AG04450 (cell line): ENCODE measurements around the gene TMEM196. TPM values are rescaled to one million over a fixed set of nuclear protein-coding genes. Genes with fewer than 3 reads are reported as not detected.

Experiments
- CTCF ChIA-PET: fragments of 300-600, 350-600 bp; formaldehyde crosslinking; extraction: SDS; loops from one replicate; lab custom pipeline; 2022; ENCODE audit warnings: antibody characterized with exemption, inconsistent platforms; lab: Charles Lee
- POLR2A ChIA-PET: fragments of 350-600 bp; formaldehyde crosslinking; extraction: SDS; loops from one replicate; lab custom pipeline; 2021; ENCODE audit warnings: antibody characterized with exemption, inconsistent platforms; lab: Yijun Ruan, JAX
- DNase-seq: peaks from one replicate; pipeline ENCODE4 v3.0.0-alpha.2; 2011; ENCODE audit warnings: low read depth, low spot score
- H3K27ac ChIP-seq: one replicate; pipeline ENCODE4 v1.5.1; 2012; ENCODE audit warnings: low read depth, low read length, control low read depth
- H3K27me3 ChIP-seq: one replicate; pipeline ENCODE4 v1.6.0; 2012; ENCODE audit warnings: low read length; ENCODE audit not compliant: control insufficient read depth, insufficient read depth
- H3K4me3 ChIP-seq: 2 replicates; pipeline ENCODE4 v1.5.1; 2011; ENCODE audit warnings: mild to moderate bottlenecking, low read depth, low read length, control low read depth
- H3K9me3 ChIP-seq: 2 replicates; pipeline ENCODE4 v1.5.1; 2012; ENCODE audit warnings: low read length; ENCODE audit not compliant: control insufficient read depth, insufficient read depth
- polyA plus RNA-seq: library from polyadenylated mRNA; depleted of rRNA; stranded (reverse); fragments of >200 nt; gene quantifications from 2 replicates; pipeline ENCODE4 v1.2.3, GENCODE V29; 2011; rRNA removed
- small RNA-seq: library from RNA; depleted of rRNA; stranded (forward); fragments of <200 nt; gene quantifications from one replicate; pipeline ENCODE3, GENCODE V24; 2012; ENCODE audit warnings: low read depth; ENCODE audit not compliant: insufficient read length
- TF ChIP-seq, protein P1 (sequence below): IDR thresholded peaks from 2 replicates; pipeline ENCODE4 v1.5.1; 2011; ENCODE audit warnings: low read depth, low read length, control low read depth, inconsistent platforms

Gene TMEM196
- polyA plus RNA-seq, 1 experiment, result not detected

DNA sequence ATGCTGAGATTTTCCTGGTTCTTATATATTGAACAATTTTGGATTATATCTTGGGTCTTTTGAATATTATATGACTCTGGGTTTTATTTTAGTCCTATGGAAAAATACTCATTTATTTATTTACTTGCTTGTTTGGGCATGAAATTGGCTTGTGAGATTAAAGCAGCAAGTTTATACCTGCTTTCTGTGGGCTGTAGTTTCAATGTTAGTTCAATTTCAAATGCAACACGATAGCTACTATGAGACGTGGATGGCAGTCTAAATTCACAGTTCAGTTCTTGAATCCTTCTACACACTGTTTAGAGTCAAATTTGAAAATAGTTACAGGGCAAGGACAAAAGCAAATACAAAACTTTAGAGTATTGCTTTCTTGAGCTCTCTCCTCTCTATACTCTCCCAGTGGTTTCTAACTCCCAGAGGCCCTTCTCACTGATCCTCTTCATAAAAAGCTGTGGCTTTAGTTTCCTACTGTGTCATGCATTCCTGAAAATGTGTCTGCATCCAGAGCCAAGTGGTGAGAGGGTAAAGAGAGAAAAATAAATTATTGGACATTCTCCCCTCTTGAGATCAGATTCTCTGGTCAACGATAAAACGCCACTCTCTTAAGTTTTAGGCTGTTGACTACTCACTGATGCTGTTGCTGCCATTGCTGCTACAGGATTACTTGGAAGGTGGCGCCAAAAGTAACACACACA, 99.0 kb downstream of the TMEM196 start:
- Histone ChIP-seq H3K9me3 (no peaks in the 10 kb centered on the region), H3K27me3 (no peaks in the 10 kb centered on the region), H3K27ac (no peak overlapping the region), H3K4me3 (no peak overlapping the region)
- TF ChIP-seq, protein P1, sequence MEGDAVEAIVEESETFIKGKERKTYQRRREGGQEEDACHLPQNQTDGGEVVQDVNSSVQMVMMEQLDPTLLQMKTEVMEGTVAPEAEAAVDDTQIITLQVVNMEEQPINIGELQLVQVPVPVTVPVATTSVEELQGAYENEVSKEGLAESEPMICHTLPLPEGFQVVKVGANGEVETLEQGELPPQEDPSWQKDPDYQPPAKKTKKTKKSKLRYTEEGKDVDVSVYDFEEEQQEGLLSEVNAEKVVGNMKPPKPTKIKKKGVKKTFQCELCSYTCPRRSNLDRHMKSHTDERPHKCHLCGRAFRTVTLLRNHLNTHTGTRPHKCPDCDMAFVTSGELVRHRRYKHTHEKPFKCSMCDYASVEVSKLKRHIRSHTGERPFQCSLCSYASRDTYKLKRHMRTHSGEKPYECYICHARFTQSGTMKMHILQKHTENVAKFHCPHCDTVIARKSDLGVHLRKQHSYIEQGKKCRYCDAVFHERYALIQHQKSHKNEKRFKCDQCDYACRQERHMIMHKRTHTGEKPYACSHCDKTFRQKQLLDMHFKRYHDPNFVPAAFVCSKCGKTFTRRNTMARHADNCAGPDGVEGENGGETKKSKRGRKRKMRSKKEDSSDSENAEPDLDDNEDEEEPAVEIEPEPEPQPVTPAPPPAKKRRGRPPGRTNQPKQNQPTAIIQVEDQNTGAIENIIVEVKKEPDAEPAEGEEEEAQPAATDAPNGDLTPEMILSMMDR, result no peak
- ChIA-PET POLR2A (no interaction called here), CTCF (no interaction called here)
- DNase-seq, result no peak

DNA sequence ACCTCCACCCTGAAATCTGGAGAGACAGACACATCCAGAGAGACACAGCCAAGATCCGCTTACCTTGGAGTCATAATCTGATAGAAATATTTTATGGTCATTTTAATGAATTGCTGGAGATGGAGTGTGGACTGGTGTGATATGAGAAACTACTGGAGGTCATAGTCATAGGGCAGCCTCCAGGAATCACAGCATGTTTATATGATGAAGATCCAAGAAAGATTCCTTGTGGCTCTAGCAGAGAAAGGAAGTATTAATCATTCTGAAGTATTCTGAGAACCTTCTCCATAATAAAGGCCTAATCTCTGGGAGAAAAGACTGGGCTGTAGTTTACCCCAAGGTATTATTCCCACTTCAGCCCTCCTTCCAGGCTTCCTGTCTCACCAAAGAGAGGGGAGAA, 102.6 kb downstream of the TMEM196 start:
- Histone ChIP-seq H3K27ac (no peak overlapping the region), H3K9me3 (no peaks in the 10 kb centered on the region), H3K27me3 (no peaks in the 10 kb centered on the region), H3K4me3 (no peak overlapping the region)
- ChIA-PET CTCF (interaction anchor here (1.6 kb wide), 1 partner anchor 1079 kb away, joined by 3 read pairs; no protein-coding TSS in a partner anchor), POLR2A (no interaction called here)
- TF ChIP-seq, protein P1, result no peak
- DNase-seq, result no peak

Small RNA genes lying within 50 kb of the gene (small RNA-seq; reads per million reads assigned to genes)
- gene MIR3146, result not detected

Other genes starting within 250 kb of the TMEM196 start
- gene POLR1F, start 64.6 kb downstream of the TMEM196 start, polyA plus RNA-seq, result 14.8 and 23.6 TPM in 2 replicates